HEK293T (cell line): Measurements from ENCODE around the gene AHNAK2.

Source experiments
- ARNT ChIP-seq: fragments of 450-650 bp; IDR thresholded peaks from 2 replicates; pipeline ENCODE4 v1.6.1; 2017; ENCODE audit warnings: mild to moderate bottlenecking
- BHLHE40 ChIP-seq: fragments of 450-650 bp; IDR thresholded peaks from 2 replicates; pipeline ENCODE4 v1.6.1; 2016; ENCODE audit warnings: mild to moderate bottlenecking, moderate library complexity, borderline replicate concordance
- CTBP1 ChIP-seq: fragments of 450-650 bp; IDR thresholded peaks from 2 replicates; pipeline ENCODE4 v1.6.1; 2016; ENCODE audit warnings: borderline replicate concordance
- ELF4 ChIP-seq: fragments of 450-650 bp; IDR thresholded peaks from 2 replicates; pipeline ENCODE4 v1.6.1; 2017; ENCODE audit warnings: antibody characterized with exemption
- HDGF ChIP-seq: fragments of 450-650 bp; IDR thresholded peaks from 2 replicates; pipeline ENCODE4 v1.6.1; 2017; ENCODE audit warnings: antibody characterized with exemption, borderline replicate concordance
- L3MBTL2 ChIP-seq: fragments of 450-650 bp; conservative IDR thresholded peaks from 2 replicates; pipeline ENCODE4 v1.6.1; 2016; ENCODE audit warnings: mild to moderate bottlenecking
- LEF1 ChIP-seq: fragments of 450-650 bp; IDR thresholded peaks from 2 replicates; pipeline ENCODE4 v1.6.1; 2017; ENCODE audit warnings: mild to moderate bottlenecking, borderline replicate concordance
- SP1 ChIP-seq: fragments of 450-650 bp; IDR thresholded peaks from 2 replicates; pipeline ENCODE4 v1.6.1; 2017
- SUZ12 ChIP-seq: fragments of 450-650 bp; IDR thresholded peaks from 2 replicates; pipeline ENCODE4 v1.6.1; 2016; ENCODE audit warnings: mild to moderate bottlenecking
- ZNF384 ChIP-seq: fragments of 450-650 bp; IDR thresholded peaks from 2 replicates; pipeline ENCODE4 v1.6.1; 2016
- TF ChIP-seq, protein P1 (sequence below): fragments of 450-650 bp; IDR thresholded peaks from 2 replicates; pipeline ENCODE4 v1.6.1; 2016

DNA sequence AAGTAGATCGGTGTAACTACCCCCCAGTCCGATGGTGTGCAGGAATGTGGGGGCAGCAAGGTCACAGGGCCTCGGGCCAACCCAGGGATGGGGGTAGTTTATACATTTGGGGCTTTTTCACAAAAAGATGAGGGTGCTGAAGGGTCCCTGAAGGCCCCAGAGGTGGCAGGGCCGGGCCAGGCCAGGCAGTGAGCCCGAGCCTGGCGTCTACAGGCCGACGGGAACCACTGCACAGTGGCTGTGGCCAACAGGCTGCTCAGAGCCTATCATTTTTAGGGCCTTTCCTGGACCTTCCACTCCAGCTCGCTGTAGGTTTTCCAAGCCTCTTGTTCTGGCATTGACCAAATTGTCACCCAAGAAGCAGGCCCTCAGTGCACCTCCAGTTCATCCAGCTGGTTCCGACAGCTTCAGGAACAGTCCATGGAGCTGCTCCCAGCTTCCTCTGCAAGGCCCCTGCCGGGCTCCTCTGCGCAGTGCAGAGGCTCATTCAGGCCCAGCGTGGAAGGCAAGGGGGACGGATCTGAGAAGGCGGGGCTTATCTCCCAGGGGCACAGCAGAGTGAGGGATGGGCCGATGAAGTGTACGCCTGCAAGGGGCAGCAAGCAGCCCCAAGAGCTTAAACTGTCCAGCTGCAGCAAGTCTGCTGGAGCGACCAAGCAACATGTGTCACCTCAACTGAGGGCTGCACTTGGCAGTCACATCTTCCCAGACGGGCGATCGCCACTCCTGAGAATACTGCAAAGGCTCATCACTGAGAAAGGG, 28.8 kb upstream of the AHNAK2 start:
- TF ChIP-seq HDGF (no peak), BHLHE40 (no peak), ELF4 (no peak), SP1 (no peak), L3MBTL2 (no peak), CTBP1 (no peak), SUZ12 (no peak), ARNT (no peak), ZNF384 (no peak), LEF1 (no peak)
- TF ChIP-seq, protein P1, sequence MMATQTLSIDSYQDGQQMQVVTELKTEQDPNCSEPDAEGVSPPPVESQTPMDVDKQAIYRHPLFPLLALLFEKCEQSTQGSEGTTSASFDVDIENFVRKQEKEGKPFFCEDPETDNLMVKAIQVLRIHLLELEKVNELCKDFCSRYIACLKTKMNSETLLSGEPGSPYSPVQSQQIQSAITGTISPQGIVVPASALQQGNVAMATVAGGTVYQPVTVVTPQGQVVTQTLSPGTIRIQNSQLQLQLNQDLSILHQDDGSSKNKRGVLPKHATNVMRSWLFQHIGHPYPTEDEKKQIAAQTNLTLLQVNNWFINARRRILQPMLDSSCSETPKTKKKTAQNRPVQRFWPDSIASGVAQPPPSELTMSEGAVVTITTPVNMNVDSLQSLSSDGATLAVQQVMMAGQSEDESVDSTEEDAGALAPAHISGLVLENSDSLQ, result no peak
